Epidermal melanocyte (primary cell): ENCODE measurements around the gene FRYL.
"Not testable (repeated sequence)": the region's sequence is repeated elsewhere in the genome, so short reads cannot be mapped to it uniquely, and the experiment has no call there.

Experiments used
- DNase-seq: peaks from one replicate; pipeline ENCODE4 v3.0.0; 2011; ENCODE audit warnings: low spot score; ENCODE audit not compliant: insufficient read length

The FRYL gene

DNA sequence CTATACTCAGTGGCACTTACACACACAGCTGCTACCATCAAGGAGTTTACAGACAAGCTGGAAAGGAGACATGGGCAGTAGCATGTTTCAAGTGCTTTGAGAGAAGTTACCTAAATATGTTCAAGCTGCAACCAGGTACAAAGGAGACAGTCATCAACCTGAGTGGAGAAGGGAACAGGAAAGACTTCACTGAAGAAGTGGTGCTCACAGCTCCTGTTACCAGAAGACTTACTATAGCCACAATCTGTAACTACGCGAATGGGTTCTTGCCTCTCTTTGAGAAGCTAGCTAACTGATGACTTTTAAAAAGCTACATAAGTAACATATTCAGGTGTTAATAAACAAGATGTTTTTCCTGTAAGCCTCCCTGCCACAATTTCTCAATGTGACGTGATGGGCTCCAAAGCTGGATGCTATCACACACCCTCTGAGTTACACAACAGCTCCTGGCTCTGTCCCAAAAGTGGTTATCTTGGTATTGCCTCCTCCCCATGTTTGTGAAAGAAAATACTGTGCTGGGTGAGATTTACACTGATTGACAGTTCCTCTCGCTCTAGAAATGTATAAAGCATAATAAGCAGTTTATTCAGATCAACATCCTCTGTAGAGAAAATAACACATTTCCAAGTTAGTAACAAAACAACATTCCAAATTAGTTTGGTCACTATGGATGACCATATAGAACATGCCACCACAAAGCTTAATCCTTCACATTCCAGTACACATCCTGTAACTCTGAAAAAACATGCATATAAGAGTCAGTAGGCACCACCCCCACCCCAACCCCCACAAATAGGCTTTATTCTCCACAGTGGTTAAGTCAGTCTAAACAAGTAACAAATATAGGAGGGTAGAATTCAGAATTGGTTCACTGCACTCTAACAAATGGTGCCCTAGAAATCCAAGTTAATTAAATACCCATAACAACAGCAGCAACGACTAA lies 81.8 kb downstream of the FRYL start:
- no peak for DNase-seq

DNA sequence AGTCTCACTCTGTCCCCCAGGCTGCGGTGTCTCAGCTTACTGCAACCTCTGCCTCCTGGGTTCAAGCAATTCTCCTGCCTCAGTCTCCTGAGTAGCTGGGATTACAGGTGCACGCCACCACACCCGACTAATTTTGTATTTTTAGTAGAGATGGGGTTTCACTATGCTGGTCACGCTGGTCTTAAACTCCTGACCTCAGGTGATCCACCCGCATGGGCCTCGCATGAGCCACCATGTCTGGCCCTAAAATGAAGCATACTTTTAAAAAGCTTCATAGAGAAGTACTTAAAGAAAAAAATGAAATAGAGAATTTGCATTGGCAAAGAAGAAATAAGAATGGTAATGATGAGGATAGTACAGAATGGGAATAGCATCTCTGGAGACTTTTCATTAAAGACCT lies 82.6 kb downstream of the FRYL start:
- DNase-seq: not testable (repeated sequence)

DNA sequence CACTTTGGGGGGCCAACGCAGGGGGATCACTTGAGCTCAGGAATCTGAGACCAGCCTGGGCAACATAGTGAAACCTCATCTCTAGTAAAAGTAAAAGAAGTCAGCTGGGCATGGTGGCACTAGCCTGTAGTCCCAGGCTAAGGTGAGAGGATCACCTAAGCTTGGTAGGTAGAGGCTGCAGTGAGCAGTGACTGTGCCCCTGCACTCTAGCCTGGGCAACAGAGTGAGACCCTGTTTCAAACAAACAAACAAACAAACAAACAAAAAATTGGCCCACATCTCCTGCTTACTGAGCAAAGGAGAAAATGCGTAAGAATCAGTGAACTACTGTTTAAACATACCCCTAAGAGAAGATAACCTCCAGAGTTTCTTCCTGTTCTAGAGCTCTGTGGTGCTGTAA lies 85.3 kb downstream of the FRYL start:
- no peak for DNase-seq

DNA sequence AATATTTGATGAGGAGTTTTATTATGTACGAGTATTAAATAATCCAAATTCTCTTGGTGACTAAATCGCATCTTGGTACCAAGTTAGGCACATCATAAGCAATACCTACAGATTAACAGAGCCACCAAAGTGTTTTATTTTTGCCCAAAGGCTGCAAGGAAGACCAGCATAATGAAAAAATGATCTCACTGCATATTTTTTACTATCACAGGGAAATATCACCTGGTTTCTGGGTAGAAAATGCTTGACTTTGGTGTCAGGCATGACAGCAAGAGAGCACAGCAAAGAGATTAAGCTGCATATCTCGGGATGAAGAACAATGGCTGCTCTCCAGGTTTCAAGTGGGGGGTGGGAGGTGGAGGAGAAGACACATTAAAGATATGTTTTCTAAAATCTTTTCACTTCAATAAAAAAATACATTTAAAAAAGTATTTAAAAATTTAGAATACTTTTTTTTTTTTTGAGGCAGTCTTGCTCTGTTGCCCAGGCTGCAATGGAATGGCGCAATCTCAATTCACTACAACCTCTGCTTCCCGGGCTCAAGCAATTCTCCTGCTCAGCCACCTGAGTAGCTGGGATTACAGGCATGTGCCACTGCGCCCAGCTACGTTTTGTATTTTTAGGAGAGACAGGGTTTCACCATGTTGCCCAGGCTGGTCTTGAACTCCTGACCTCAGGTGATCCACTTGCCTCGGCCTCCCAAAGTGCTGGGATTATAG lies 86.1 kb downstream of the FRYL start:
- no peak for DNase-seq

DNA sequence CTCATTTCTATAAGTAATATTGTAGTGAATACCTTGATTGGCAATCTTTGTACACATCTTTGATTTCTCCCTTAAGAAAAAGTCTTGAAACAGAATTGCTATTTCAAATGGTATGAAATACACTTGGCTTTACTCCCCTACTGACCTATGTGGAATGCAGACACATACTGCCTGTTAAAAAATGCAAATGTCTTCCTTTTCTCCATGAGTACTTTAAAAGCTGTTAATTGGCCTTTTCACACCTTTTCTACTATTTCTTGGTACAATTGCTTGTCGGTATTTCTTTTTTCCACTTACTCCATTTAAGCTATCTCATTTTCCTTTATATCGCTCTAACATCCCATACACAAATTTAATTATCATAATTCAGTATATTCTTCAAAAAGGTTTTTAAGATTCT lies 87.2 kb downstream of the FRYL start:
- DNase-seq: no peak

DNA sequence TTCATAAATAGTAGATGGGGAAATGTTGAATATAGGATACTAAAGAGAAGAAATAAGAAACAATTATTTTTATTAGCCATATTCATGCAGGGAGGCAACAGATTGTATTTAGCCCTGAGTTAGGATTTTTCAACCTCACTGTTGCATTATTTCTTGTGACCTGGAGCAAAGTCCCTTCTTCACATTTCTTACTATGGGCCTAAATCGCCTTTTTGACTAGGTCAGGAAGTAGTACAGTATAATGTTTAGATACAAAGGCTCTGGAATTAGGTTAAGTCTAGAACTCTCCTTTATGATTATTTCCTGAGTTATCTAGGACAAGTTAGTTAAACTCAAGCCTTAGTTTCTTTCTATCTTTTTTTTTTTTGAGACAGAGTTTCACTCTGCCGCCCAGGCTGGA lies 88.0 kb downstream of the FRYL start:
- DNase-seq: no peak

DNA sequence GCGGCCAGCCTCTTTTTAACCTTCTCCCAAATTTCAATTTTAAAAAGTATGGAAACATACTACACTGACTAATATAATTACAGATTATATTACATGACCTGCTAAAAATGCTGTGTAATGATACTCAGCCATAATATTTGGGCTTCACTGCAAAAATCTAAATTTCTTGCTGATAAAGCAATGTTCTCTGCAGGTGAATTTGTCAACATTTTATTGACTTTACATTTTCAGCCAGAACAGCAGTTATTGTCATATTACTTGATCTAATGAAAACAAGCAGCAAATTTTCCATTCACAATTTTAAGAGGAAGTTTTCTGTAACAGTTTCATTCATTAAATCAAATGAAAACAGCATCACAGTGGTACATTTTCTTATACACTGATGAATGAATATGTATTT lies 91.1 kb downstream of the FRYL start:
- no peak for DNase-seq

DNA sequence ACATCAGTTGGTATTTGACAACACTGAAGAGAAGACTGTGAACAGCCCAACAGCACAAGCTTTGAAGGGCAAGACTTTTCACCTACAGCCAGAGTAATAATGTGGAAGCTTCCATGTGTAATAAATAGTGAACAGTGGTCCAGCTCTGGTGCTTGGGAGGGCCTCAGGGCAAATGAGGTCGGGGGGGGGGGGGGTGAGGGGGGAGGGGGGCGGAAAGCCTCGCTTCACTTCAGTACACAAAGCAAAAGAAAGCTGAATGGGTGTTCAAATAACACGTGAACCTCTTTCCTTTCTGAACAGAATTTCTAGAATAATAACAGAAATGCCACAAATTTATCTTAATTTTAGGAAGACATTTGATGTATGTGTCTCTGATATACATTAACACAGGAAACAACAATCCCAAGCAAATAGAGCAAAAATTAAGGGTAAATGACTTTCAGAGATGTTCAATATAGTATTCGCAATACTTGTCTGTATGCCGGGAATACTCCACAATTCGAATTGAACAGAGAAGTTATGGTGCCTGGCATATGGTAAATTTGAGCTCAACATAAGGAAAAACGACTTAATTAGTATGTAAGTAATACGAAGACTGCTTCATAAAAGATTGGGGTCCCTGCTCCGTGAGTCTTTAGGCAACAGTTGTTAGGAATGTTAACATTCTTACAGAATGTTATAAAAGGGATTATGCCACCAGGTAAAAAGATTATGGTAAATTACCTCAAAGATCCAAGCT lies 92.6 kb downstream of the FRYL start:
- no peak for DNase-seq

DNA sequence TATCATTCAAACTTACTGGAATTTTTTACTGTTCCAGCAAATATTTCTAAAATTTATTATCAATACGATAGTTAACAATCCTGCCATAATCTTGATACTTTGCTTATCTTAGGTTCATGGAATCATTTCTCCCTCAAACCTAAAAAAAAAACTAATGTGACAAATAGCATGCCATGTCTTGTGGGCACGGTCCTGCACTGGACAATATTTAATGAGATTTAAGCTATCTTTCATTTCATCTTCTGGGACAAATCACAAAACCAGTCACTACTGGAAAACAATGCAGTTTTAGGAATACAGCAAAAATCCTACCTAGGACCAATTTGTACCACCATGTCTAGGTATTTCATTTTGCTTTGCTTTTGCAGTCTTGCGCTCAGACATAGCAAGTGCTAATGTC lies 93.7 kb downstream of the FRYL start:
- no peak for DNase-seq

DNA sequence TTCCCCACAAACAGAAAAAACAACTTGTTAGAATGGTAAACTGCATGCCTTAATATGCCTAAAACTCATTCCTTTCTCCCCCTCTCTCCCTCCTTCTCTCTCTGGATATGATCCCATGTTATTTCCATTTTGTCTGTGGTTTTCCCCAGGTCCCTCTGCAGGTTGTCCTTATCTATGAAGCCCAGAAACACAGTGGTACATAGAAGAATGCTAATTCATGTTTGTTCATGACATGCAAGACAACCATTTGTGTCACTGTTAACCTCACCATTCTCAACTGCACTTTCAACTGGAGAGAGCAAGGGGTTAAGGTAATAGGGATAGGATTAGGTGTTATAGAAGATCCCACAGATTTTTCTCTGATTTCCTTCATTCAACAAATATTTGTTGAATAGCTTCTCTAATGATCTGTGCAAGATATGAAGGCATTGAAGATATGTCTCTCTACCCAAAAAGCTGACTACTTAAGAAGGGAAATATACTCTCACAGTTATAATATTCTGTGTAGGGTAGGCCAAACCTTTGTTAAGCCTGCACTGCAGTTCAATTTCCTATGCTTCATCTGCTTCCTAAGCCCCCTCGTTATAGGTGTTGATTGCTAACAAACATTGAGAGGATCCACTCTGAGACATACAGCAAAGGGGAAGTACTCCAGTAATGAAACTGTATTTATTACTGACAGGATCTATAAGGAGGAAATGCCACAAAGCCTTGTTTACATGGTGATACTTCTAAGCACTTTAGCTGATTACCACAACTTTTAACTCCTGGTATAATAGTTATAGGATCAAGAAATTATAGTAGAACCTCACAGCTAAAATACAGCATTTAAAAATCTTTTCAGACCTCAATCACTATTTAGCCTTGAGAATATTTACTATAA lies 96.1 kb downstream of the FRYL start:
- no peak for DNase-seq

DNA sequence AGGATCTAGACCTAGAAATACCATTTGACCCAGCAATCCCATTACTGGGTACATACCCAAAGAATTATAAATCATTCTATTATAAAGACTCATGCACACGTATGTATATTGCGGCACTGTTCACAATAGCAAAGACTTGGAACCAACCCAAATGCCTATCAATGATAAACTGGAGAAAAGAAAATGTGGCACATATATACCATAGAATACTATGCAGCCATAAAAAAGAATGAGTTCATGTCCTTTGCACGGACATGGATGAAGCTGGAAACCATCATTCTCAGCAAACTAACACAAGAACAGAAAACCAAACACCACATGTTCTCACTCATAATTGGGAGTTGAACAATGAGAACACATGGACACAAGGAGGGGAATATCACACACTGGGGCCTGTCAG lies 97.2 kb downstream of the FRYL start:
- not testable (repeated sequence) for DNase-seq

DNA sequence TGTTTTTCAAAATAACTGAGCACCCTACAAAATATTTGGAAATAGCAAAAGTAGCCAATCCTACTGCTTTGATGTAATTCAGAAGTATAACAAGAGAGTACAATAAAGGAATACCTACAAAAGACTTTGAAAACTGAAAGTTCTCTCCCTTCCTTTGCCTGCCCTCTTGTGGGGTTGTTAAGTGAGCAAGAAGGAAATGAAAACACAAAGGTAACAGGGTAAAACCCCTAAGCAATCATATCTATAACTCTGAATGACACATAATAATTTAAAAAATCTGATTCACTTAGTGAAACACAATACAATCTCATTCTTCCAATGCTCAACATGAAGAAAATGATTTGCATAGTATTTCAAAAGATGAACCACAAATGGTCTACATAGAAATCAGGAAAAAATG lies 98.2 kb downstream of the FRYL start:
- DNase-seq: no peak

DNA sequence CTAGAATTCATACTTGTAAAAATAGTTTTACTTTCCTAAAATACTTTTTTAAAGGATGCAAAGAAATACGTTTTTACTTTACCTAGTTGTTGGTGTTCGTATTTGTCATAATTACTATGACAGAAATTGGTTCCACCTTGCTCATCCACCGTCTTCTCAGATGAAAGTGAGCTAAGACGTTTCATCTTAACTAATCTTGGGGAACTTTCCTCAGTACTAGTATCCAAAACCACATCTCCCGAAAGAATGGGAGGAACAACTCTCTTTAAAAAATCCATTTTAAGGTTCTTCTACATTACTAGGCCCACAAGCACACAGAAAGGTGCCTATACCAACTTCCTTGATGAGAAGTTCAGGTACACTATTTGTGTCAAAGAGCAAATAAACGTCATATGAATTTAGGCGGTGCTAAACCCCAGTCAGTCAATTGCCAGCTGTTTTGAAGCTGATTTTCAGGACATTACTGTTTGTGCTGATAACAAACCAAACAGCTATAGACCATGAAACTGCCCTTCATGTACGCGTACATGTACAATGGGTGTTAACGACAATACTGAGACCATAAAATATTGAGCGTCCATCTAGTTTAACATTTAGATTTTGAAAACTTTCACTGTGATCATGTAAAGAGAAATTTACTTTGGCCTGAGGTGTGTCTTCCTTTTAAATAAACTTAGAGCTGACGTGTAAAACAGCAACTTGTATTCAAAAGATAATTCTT lies 99.1 kb downstream of the FRYL start:
- DNase-seq: no peak

DNA sequence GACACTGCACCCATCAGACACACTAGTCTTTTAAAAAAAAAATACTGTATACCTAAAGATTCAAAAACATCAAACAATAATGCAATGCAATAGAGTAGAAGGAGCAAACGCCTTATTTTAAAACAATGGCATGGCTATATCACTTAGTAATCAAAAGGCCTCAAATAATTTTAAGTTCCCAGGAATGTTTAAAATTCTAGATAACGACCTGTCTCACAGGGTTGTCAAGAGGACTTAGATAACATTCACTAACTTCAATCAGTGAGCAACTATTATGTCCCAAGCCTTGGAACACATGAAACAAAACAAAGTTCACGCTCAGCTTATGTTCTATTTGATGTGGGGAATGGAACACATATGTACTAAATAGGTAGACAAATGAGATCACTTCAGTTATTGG lies 106.5 kb downstream of the FRYL start:
- no peak for DNase-seq

DNA sequence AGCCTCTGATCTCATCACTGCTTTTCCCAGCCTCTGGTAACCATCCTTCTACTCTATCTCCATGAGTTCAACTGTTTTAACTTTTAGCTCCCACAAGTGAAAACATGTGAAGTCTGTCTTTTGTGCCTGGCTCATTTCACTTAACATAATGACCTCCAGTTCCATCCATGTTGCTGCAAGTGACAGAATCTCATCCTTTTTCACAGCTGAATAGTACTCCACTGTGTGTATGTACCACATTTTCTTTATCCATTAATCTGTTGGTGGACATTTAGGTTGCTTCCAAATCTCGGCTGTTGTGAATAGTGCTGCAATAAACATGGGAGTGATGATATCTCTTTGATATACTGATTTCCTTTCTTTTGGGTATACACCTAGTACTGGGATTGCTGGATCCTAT lies 109.5 kb downstream of the FRYL start:
- no peak for DNase-seq

DNA sequence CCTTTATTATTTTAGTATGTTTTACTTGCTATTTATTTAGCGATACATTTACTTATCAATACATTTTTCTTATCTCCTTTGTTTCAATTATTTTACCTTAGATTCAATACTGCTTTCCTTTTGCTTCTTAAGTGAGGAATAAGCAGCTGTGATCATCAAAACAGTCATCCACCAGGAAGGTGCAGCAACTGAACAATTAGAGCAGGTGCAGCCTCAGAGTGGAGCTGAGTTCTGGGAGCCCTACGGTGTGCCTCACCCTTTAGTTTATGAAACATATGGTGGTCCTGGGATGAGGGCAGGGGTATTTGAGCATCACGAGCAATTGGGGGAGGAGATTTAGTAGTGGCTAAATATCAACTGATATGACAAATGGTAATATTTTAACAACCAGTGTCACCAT lies 111.0 kb downstream of the FRYL start:
- no peak for DNase-seq

DNA sequence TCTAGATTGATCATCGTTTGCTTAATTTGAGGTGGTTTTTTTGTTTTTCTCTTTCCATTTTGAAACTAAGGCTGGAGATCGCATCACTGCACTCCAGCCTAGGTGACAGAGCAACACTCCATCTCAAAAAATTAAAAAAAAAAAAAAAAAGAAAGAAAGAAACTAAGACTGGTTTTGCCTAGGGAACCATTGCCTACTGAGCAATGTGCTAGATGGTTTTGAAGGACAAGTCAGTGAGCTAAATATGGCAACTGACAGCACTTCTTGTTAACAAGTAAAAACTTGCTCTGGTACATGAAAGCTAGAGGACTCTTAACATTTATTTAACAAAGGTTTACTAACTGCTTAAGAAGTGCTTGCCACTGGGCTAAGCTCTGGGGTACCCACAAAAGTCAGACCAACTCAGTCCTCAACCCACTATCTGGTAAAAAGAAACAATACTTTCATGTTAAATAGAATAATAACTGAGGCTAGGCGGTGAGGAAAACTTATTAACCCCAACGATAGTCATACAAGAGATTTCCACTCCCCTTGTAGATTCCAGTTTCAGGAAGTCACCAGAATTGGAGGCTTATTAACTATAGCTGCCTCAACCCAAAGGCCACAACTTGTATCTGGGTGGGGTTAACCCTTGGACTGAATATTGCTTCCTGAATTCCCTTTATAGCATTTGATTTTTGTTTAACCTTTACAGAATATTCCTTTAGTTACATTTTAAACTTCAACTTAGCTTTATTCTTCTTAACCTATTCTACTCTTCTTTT lies 111.6 kb downstream of the FRYL start:
- DNase-seq: no peak

DNA sequence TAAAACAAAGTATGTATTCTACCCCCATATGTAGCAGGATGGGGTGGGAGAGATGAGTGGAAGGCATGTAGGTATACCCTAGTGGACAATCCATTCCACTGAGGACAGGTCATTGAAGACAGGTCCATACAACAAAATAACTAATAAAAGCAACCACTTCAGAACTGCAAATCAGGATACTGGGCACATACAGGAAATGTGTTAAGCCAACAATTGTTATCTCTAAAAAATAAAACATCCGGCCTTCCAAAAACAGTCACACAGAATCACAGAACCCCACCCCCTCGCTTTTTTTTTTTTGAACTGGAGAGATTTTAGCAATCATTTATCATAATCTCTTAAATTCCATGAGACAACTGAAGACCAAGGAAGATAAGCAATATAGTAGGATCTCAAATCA lies 112.9 kb downstream of the FRYL start:
- no peak for DNase-seq

DNA sequence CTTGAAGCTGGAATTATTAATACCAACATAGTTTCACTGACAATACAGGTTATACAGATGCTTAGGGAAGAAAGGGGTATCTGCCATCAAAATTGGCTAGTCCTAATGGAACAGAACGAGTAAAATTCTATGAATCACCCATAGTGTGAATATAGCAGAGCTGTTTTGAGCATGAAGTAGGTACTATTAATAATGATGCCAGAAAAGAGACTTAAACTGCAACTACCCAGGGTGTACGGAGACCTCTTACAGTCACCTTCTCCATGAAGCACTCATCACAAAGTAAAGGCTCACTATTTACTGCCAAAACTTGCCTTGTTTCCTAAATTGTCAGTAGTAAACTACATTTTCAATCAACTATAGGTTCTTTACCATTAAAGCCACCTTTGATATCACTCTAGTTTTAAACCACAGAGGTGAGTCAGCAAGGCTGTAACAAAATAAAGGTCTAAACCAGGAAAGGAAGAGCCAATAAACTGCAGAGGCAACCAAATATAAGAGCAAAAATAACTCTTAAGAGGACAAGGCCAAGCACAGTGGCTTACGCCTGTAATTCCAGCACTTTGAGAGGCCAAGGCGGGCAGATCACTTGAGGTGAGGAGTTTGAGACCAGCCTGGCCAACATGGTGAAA lies 114.4 kb downstream of the FRYL start:
- no peak for DNase-seq
